Loucy (cell line): ENCODE measurements around the gene POLR1H.
"Not testable (repeated sequence)": the region's sequence is repeated elsewhere in the genome, so short reads cannot be mapped to it uniquely, and the experiment has no call there.

Experiments
- CTCF ChIP-seq: fragments of 200-600 bp; sonication (generic); conservative IDR thresholded peaks from 2 replicates; pipeline ENCODE4 v1.5.1; 2014; ENCODE audit warnings: mild to moderate bottlenecking, antibody characterized with exemption, low read length
- EZH2phosphoT487 ChIP-seq: fragments of 200-600 bp; IDR thresholded peaks from 2 replicates; pipeline ENCODE4 v1.6.1; 2018; ENCODE audit warnings: antibody characterized with exemption, mild to moderate bottlenecking, moderate library complexity, borderline replicate concordance

- TF ChIP-seq CTCF, EZH2phosphoT487: not testable (repeated sequence)
These were observed 27.6 kb upstream of the POLR1H start for GRCh38 chr6:30033440-30033839.
